Psoas muscle (tissue), 8 donors: ENCODE data around the gene CACNB4. TPM values are rescaled to one million over a fixed set of nuclear protein-coding genes. Genes with fewer than 3 reads are reported as not detected.
A peak's percentile ranks its signal among the peaks of the same experiment; 100 is the strongest.
"Not testable (repeated sequence)": the region's sequence is repeated elsewhere in the genome, so short reads cannot be mapped to it uniquely, and the experiment has no call there.

Experiments
- ATAC-seq, 4 donors: fragments of 200-7000 bp; cut with Tn5 transposase; one replicate each; pipeline ENCODE4 v1.9.1; 2020; ENCODE audit warnings: moderate library complexity in 3 of 4, mild to moderate bottlenecking in 2 of 4
- DNase-seq, 2 donors: peaks; one replicate each; pipeline ENCODE4 v3.0.0-alpha.2; 2020
- H3K27ac ChIP-seq: fragments of 200-600 bp; one replicate; pipeline ENCODE4 v1.8.0; 2022
- H3K27me3 ChIP-seq, 3 donors: fragments of 200-600 bp in 1 of 3; one replicate each; pipeline versions ENCODE4 v1.6.1 to v1.8.0; 2013 to 2022; ENCODE audit warnings: low read length in 2 of 3, mild to moderate bottlenecking in 2 of 3, moderate library complexity in 1 of 3; ENCODE audit not compliant: insufficient read depth in 3 of 3
- H3K36me3 ChIP-seq, 2 donors: fragments of 200-600 bp in 1 of 2; one replicate each; pipeline versions ENCODE4 v1.6.1 to v1.8.0; 2013 to 2022; ENCODE audit warnings: low read depth in 1 of 2, mild to moderate bottlenecking in 1 of 2, moderate library complexity in 1 of 2; ENCODE audit not compliant: insufficient read depth in 1 of 2
- H3K4me1 ChIP-seq: fragments of 200-600 bp; one replicate; pipeline ENCODE4 v1.8.0; 2022
- H3K4me3 ChIP-seq: fragments of 200-600 bp; one replicate; pipeline ENCODE4 v1.8.0; 2022; ENCODE audit warnings: mild to moderate bottlenecking
- H3K9me3 ChIP-seq: fragments of 200-600 bp; one replicate; pipeline ENCODE4 v1.8.0; 2022
- WGBS, 3 donors: extraction: QIAGEN DNeasy Blood & Tissue Kit; methylation state at CpG; one replicate each; pipeline versions ENCODE4 v1.1.6 to v1.1.7; 2013; 5-methylcytosine and 5-hydroxymethylcytosine counted together
- intact Hi-C, 2 donors: fragments of 100-400 bp; cut with DNase I; formaldehyde crosslinking; loops; one replicate each; pipeline versions ENCODE4 v1.11.0 to v1.14.2; 2022
- polyA plus RNA-seq, 3 donors: library from polyadenylated mRNA; stranded (reverse); fragments of 200-250 nt; gene quantifications; one replicate each; pipeline ENCODE4 v1.2.3, GENCODE V29; 2013
- total RNA-seq, 4 donors: library from RNA; stranded (reverse); fragmentation: NEBNext Ultra II Directional in 2 of 4; extraction: Animal tissue kit (Norgen Biotek cat#: 25700) in 2 of 4; gene quantifications; one replicate each; pipeline versions ENCODE4 v1.2.1 to v1.2.4, GENCODE V29; 2021 to 2023
- TF ChIP-seq, protein P1 (sequence below): fragments of 200-600 bp; IDR thresholded peaks from one replicate; pipeline ENCODE4 v1.8.0; 2022; ENCODE audit warnings: antibody characterized with exemption
- donor health status: healthy with polysubstance abuse.
- donor health status: DM: no; HTN: no; CAD: no; lungs with moderate emphysema.
- donor health status: Bipolar disorder and iron deficiency.
- donor health status: healthy.
- donor health status: DM: yes; HTN: yes; CAD: no.
- donor health status: DM: no; HTN: no; CAD: no.
- donor health status: DM: no; HTN: no; CAD: no.
- donor health status: DM: yes; HTN: yes; CAD: no.

CACNB4 gene
- total and polyA plus RNA-seq, 7 donors, result 0.10 to 1.1 (median 0.21) TPM

DNA sequence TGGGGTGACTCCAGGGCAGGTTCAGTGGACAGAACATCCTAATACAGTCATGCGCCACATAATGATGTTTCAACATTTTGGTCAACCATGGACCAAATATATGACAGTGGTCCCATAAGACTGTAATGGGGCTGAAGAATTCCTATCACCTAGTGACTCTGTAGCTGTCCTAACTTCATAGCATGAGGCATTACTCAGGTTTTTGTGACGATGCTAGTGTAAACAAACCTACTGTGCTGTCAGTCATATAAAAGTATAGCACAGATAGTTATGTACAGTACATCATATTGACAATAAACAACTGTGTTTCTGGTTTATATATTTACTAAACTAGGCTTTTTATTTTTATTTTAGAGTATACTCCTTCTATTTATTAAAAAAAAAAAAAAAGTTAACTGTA is 87.1 kb downstream of the CACNB4 start:
- H3K27ac ChIP-seq, result no peak overlapping the region
- no peaks in the 10 kb centered on the region for H3K36me3 ChIP-seq
- WGBS, 3 donors, result 83 to 90% (median 86%) methylated on average over 2 of the region's 2 CpGs
- intact Hi-C loops, result no loop called here
- no peaks in the 10 kb centered on the region for H3K27me3 ChIP-seq
- H3K4me1 ChIP-seq, result no peaks in the 10 kb centered on the region
- H3K4me3 ChIP-seq, result no peak overlapping the region
- TF ChIP-seq, protein P1, sequence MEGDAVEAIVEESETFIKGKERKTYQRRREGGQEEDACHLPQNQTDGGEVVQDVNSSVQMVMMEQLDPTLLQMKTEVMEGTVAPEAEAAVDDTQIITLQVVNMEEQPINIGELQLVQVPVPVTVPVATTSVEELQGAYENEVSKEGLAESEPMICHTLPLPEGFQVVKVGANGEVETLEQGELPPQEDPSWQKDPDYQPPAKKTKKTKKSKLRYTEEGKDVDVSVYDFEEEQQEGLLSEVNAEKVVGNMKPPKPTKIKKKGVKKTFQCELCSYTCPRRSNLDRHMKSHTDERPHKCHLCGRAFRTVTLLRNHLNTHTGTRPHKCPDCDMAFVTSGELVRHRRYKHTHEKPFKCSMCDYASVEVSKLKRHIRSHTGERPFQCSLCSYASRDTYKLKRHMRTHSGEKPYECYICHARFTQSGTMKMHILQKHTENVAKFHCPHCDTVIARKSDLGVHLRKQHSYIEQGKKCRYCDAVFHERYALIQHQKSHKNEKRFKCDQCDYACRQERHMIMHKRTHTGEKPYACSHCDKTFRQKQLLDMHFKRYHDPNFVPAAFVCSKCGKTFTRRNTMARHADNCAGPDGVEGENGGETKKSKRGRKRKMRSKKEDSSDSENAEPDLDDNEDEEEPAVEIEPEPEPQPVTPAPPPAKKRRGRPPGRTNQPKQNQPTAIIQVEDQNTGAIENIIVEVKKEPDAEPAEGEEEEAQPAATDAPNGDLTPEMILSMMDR, result no peak
- no peak for ATAC-seq
- no peak for DNase-seq
- no peaks in the 10 kb centered on the region for H3K9me3 ChIP-seq

DNA sequence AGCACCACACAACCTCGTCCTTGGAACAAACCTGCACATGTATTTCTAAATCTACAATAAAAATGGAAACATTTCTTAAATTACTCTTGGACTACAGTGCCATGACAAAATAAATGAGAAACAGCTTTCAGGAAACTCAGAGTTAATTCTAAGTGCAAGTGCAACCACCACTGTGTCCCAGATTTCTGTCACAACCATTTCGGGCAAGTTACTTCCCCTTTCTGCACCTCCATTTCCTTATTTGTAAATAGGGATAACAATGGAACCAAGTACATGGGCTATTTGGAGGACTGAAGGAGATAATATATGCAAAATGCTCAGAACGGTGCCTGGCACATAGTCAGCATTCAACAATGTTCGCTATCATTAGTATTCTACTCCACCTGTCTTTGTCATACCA is 93.2 kb downstream of the CACNB4 start:
- TF ChIP-seq, protein P1, result no peak
- H3K27me3 ChIP-seq, result no peaks in the 10 kb centered on the region
- ATAC-seq (no peak), DNase-seq (no peak)
- H3K4me1 ChIP-seq, result peaks cover 12% of the 10 kb centered on the region
- no peaks in the 10 kb centered on the region for H3K36me3 ChIP-seq
- H3K9me3 ChIP-seq, result no peaks in the 10 kb centered on the region
- WGBS, 3 donors, result 71 to 79% (median 78%) methylated on average over 4 of the region's 4 CpGs
- H3K4me3 ChIP-seq, result no peak overlapping the region
- intact Hi-C loops, result loop anchor here (5.0 to 10.0 kb wide), 2 partner anchors 171 to 178 kb away; partner anchors contain the start of gene ARL5A (in 1 of the 2)
- H3K27ac ChIP-seq, result no peak overlapping the region

DNA sequence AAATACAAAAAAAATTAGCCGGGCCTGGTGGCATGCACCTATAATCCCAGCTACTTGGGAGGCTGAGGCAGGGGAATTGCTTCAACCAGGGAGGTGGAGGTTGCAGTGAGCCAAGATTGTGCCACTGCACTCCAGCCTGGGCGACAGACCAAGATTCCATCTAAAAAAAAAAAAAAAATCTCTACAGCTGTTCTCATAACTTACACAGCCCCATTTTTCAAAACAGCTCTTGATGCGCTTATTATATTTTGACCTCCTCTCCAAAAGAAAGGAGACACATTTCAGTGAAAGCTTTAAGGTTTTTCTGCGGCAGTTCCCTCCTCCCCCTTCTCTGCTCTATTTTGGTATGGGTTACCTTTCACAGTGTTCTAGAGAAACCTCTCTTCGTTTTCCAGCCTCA is 95.6 kb downstream of the CACNB4 start:
- not testable (repeated sequence) for DNase-seq, H3K36me3 ChIP-seq, H3K9me3 ChIP-seq, H3K27me3 ChIP-seq
- Histone ChIP-seq H3K4me3 (peak overlapping the region; percentile 19), H3K27ac (peak overlapping the region; percentile 40), H3K4me1 (peaks cover 12% of the 10 kb centered on the region)
- peak; percentile 54 to 78 (median 62) for ATAC-seq
- intact Hi-C loops, result loop anchor here in 1 of 2 donors (10.0 kb wide), 1 partner anchor 168 kb away; no protein-coding TSS in a partner anchor
- WGBS, 3 donors, result 27 to 33% (median 27%) methylated on average over 5 of the region's 5 CpGs

DNA sequence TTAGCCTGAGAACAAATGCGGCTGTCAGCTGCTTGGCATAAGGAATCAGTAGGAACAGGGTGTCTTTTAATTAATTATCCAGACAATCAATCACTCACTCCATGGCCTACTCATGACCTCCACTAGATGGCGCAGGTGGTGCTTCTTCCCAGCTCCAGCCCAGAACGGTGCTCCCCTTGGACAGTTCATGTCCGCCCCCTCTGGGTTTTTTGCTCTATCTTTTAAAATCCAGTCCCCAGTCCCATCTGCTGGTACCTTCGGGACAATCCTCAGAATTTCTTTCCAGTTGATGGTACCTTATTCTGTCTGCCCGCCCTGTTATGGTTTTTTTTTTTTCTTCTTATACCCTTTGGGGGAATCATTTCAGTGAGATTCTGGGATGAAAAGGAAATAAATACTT is 99.8 kb downstream of the CACNB4 start:
- H3K36me3 ChIP-seq, result no peaks in the 10 kb centered on the region
- peaks cover 6% of the 10 kb centered on the region for H3K4me1 ChIP-seq
- H3K27me3 ChIP-seq, result no peaks in the 10 kb centered on the region
- H3K9me3 ChIP-seq, result no peaks in the 10 kb centered on the region
- TF ChIP-seq, protein P1, result peak; percentile 77
- no peak overlapping the region for H3K4me3 ChIP-seq
- ATAC-seq (peak; percentile 71 to 83 (median 80)), DNase-seq (peak; percentile 39 to 59)
- no peak overlapping the region for H3K27ac ChIP-seq
- 25 to 37% (median 30%) methylated on average over 6 of the region's 6 CpGs for WGBS, 3 donors
- intact Hi-C loops, result no loop called here

DNA sequence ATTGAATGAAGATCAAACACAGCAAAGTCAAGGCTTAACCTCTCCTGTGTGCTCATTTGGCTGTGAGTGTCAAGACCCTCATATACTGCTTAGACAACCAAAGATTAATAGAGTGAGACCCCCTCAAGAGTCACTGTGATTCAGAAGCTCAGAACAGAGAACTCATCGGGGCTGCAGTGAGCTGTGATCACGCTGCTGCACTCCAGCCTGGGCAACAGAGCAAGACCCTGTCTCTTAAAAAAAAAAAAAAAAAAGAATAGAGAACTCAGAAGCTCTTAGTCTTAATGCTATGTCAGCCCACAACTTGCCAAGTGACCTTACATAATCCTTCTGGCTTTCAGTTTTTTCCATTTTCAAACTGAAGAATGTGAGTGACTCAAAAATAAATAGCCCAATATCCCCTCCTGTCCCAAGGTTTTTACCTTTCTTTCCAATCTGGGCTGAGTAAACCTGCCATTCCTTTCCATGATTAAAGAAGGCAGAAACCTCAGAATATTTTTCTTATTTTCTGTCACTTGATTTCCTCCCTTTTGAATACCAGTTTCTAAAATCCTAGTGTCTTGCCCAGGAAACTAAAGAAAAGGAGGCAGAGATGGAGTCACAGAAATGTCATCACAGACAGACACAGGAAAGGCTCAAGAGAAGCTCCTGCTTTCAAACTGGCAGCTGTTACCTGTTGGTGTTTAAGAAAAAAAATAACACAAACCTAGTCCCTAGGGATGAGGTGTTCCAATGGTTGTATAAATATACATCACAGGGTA is 102.4 kb downstream of the CACNB4 start:
- Histone ChIP-seq H3K4me1 (no peaks in the 10 kb centered on the region), H3K27me3 (no peaks in the 10 kb centered on the region), H3K36me3 (no peaks in the 10 kb centered on the region), H3K27ac (no peak overlapping the region), H3K4me3 (no peak overlapping the region), H3K9me3 (no peaks in the 10 kb centered on the region)
- no peak for DNase-seq
- TF ChIP-seq, protein P1, result no peak
- WGBS, 3 donors, result 65 to 85% (median 78%) methylated on average over 2 of the region's 2 CpGs
- intact Hi-C loops, result no loop called here
- ATAC-seq, result no peak
